ENCODE measurements around the gene FBXL17.

Gene FBXL17

GRCh38 chr5:107958861-107959260 is 423.0 kb downstream of the FBXL17 start:
- TF ChIP-seq EZH2phosphoT487 (IDR thresholded peaks at IDR 0.05; ENCODE audit: low read depth) (no peak), CTCF (IDR thresholded peaks at IDR 0.05; ENCODE audit: low read depth, low read length) (no peak)
- H3K27ac ChIP-seq (ENCODE audit: low read length): no peak overlapping the region
- no peak overlapping the region for H3K4me2 ChIP-seq (ENCODE audit: low read length)
- H3K4me1 ChIP-seq (ENCODE audit: low read length): peaks cover 7% of the 10 kb centered on the region; the same call in 1 of the 2 replicates
- H3K36me3 ChIP-seq (replicated peaks; ENCODE audit: low read depth, low read length): no peaks in the 10 kb centered on the region
- no peaks in the 10 kb centered on the region for H3K27me3 ChIP-seq (ENCODE audit: low read depth, low read length)
- H3K9ac ChIP-seq (ENCODE audit: low read length): no peak overlapping the region
- no peaks in the 10 kb centered on the region for H3K9me3 ChIP-seq (ENCODE audit: insufficient read depth, low read length)
- H2AFZ ChIP-seq (ENCODE audit: low read depth, low read length): no peak overlapping the region
- no peaks in the 10 kb centered on the region for H3K79me2 ChIP-seq (ENCODE audit: low read length)
- H4K20me1 ChIP-seq (ENCODE audit: insufficient read depth, low read length): no peaks in the 10 kb centered on the region
- no peak overlapping the region for H3K4me3 ChIP-seq (ENCODE audit: low read length)

- Histone ChIP-seq H3K27ac (ENCODE audit: low read length) (no peak overlapping the region), H3K9me3 (ENCODE audit: insufficient read depth, low read length) (no peaks in the 10 kb centered on the region), H3K4me3 (ENCODE audit: low read length) (no peak overlapping the region), H3K27me3 (ENCODE audit: low read depth, low read length) (no peaks in the 10 kb centered on the region), H4K20me1 (ENCODE audit: insufficient read depth, low read length) (no peaks in the 10 kb centered on the region), H3K4me1 (ENCODE audit: low read length) (peaks cover 7% of the 10 kb centered on the region; the same call in 1 of the 2 replicates), H2AFZ (ENCODE audit: low read depth, low read length) (no peak overlapping the region), H3K4me2 (ENCODE audit: low read length) (no peak overlapping the region), H3K36me3 (replicated peaks; ENCODE audit: low read depth, low read length) (no peaks in the 10 kb centered on the region), H3K79me2 (ENCODE audit: low read length) (no peaks in the 10 kb centered on the region), H3K9ac (ENCODE audit: low read length) (no peak overlapping the region)
- no peak for TF ChIP-seq CTCF (IDR thresholded peaks at IDR 0.05; ENCODE audit: low read depth, low read length)
- TF ChIP-seq EZH2phosphoT487 (IDR thresholded peaks at IDR 0.05; ENCODE audit: low read depth): no peak
These were observed 423.5 kb downstream of the FBXL17 start for GRCh38 chr5:107958432-107958831.

- no peaks in the 10 kb centered on the region for H3K79me2 ChIP-seq (ENCODE audit: low read length)
- no peak overlapping the region for H2AFZ ChIP-seq (ENCODE audit: low read depth, low read length)
- TF ChIP-seq CTCF (IDR thresholded peaks at IDR 0.05; ENCODE audit: low read depth, low read length) (no peak), EZH2phosphoT487 (IDR thresholded peaks at IDR 0.05; ENCODE audit: low read depth) (no peak)
- no peak overlapping the region for H3K4me2 ChIP-seq (ENCODE audit: low read length)
- H3K9me3 ChIP-seq (ENCODE audit: insufficient read depth, low read length): no peaks in the 10 kb centered on the region
- no peak overlapping the region for H3K27ac ChIP-seq (ENCODE audit: low read length)
- H3K4me3 ChIP-seq (ENCODE audit: low read length): no peak overlapping the region
- no peak overlapping the region for H3K9ac ChIP-seq (ENCODE audit: low read length)
- H3K36me3 ChIP-seq (replicated peaks; ENCODE audit: low read depth, low read length): no peaks in the 10 kb centered on the region
- H3K4me1 ChIP-seq (ENCODE audit: low read length): peaks cover 7% of the 10 kb centered on the region; the same call in 1 of the 2 replicates
- H3K27me3 ChIP-seq (ENCODE audit: low read depth, low read length): no peaks in the 10 kb centered on the region
- no peaks in the 10 kb centered on the region for H4K20me1 ChIP-seq (ENCODE audit: insufficient read depth, low read length)
These were observed 424.8 kb downstream of the FBXL17 start for GRCh38 chr5:107957051-107957450.

- Histone ChIP-seq H4K20me1 (ENCODE audit: insufficient read depth, low read length) (no peaks in the 10 kb centered on the region), H3K36me3 (replicated peaks; ENCODE audit: low read depth, low read length) (no peaks in the 10 kb centered on the region), H3K9ac (ENCODE audit: low read length) (no peak overlapping the region), H3K4me3 (ENCODE audit: low read length) (no peak overlapping the region), H3K4me1 (ENCODE audit: low read length) (peaks cover 7% of the 10 kb centered on the region; the same call in 1 of the 2 replicates), H3K79me2 (ENCODE audit: low read length) (no peaks in the 10 kb centered on the region), H3K27me3 (ENCODE audit: low read depth, low read length) (no peaks in the 10 kb centered on the region), H3K27ac (ENCODE audit: low read length) (no peak overlapping the region), H3K9me3 (ENCODE audit: insufficient read depth, low read length) (no peaks in the 10 kb centered on the region), H3K4me2 (ENCODE audit: low read length) (no peak overlapping the region), H2AFZ (ENCODE audit: low read depth, low read length) (no peak overlapping the region)
- TF ChIP-seq CTCF (IDR thresholded peaks at IDR 0.05; ENCODE audit: low read depth, low read length) (no peak), EZH2phosphoT487 (IDR thresholded peaks at IDR 0.05; ENCODE audit: low read depth) (no peak)
These were observed 426.6 kb downstream of the FBXL17 start for GRCh38 chr5:107955321-107955720.

All from OCI-LY3 (cell line).